Epithelial cell of umbilical artery (primary cell): ENCODE data around the gene SOSTDC1. TPM values are rescaled to one million over a fixed set of nuclear protein-coding genes. Genes with fewer than 3 reads are reported as not detected.

Experiments used
- total RNA-seq: library from RNA; depleted of rRNA; stranded (reverse); fragments of >200 nt; gene quantifications from 2 replicates; pipeline ENCODE4 v1.2.3, GENCODE V29; 2014

Gene SOSTDC1, protein sequence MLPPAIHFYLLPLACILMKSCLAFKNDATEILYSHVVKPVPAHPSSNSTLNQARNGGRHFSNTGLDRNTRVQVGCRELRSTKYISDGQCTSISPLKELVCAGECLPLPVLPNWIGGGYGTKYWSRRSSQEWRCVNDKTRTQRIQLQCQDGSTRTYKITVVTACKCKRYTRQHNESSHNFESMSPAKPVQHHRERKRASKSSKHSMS
- not detected in 2 replicates for total RNA-seq

DNA sequence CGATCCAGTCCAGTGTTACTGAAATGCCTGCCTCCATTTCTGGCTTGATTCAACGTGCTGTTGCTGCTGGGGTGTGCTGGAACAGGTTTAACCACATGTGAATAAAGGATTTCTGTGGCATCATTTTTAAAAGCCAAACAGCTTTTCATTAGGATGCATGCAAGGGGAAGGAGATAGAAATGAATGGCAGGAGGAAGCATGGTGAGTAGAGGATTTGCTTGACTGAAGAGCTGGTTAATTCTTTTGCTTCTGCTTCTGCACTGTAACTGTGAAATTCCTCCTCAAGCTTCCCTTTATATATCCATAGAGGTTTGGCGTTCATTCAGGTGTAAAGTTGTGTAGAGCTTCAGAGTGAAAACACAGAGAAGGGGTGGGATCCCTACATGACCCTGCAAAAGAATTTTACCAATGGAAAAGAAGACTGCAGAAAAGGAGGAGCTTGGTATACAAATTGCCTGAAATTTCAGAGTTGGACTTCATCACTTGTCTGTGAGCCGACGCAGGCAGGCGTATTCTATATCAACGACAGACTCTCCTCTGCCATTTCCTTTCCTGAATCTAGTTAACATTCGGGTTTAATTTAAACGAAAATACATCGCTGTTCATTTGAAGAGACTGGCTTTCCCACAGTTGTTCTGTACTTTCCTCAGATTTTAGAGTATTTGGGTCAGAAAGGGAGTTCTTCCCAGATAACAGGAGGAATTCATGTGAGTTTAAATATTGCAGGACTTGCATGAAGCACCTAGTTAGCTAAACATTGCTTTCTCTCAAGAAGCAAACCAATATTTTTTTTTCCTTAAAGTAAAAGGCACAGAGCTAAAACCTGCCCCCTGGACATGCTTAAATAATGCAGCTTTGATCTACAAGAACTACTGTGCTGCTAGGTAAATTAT is at the start of gene SOSTDC1:
Gene SOSTDC1 (minus strand): TSS at position 270 of the 893 bp plus-strand sequence. CDS start 70 bp downstream, at position 200.

DNA sequence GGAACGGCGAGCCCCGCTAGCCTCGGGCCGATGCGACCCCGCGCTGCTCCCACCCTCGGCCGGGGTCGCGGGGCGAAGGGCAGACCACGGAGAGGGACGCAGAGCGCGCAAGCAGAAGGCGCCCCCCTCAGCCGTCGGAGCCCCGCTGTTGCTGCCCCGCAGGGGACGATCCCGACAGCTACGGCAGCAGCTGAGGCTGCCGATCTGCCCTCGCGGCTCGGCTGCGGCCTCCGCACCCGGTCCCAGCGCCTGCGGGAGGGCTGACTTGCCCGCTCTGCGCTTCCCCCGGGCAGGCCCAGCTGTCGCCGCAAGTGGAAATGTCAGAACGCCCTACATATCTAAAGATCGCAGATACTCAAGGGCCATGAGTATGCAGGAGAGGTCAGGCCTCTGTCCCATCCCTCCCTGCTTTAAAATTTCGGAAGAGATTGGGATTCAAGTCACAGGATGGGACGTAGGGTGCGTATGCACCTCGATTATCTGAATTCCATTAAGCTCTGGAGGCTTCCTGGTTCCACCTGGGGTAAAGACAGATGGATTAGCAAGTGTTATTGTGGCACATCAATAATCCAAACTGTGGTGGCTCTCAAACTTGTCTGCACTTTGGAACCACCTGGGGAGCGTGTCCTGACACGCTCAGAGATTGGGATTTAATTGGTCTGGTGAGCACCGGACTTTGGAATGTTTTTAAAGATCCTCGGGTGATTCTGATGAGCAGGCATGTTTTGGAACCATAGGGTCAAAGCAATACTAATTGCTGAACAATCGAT is 44.0 kb downstream of the SOSTDC1 start, which contains the start of gene CRPPA:
Gene CRPPA (minus strand): TSS at position 206 of the 770 bp plus-strand sequence. CDS start 216 bp downstream, outside the sequence.

Other genes starting within 250 kb of the SOSTDC1 start
- gene CRPPA, start 44.2 kb downstream of the SOSTDC1 start, total RNA-seq, result 1.3 and 1.7 TPM in 2 replicates
- not detected in 2 replicates for gene LRRC72, start 61.1 kb upstream of the SOSTDC1 start, total RNA-seq
- 10.4 and 16.0 TPM in 2 replicates for gene ANKMY2, start 180.0 kb upstream of the SOSTDC1 start, total RNA-seq
- 100 and 119 TPM in 2 replicates for gene BZW2, start 180.4 kb upstream of the SOSTDC1 start, total RNA-seq